K562 (cell line): ENCODE data around the gene MRPL9. TPM values are rescaled to one million over a fixed set of nuclear protein-coding genes. Genes with fewer than 3 reads are reported as not detected.

ENCODE experiments used
- CBX2 ChIP-seq: fragments of 200-600 bp; sonication (generic); IDR thresholded peaks from one replicate; pipeline ENCODE4 v1.6.1; 2012; ENCODE audit warnings: mild to moderate bottlenecking, low read length, inconsistent platforms; ENCODE audit not compliant: insufficient read depth, poor library complexity, severe bottlenecking
- FOXM1 ChIP-seq, 2 experiments: fragments of 450-650 bp in 1 of 2; sonication (generic) in 1 of 2; formaldehyde crosslinking in 1 of 2; IDR thresholded peaks; 2 replicates each; pipeline versions ENCODE4 v1.6.1 to v1.9.0; 2017 to 2022; ENCODE audit warnings: low read depth in 2 of 2, mild to moderate bottlenecking in 2 of 2, missing genetic modification reagents in 1 of 2, moderate library complexity in 1 of 2
- HDAC6 ChIP-seq: IDR thresholded peaks from 2 replicates; pipeline ENCODE4 v1.6.1; 2012; ENCODE audit warnings: low read depth, mild to moderate bottlenecking, control low read depth, inconsistent platforms, low read length, moderate library complexity
- HNRNPL ChIP-seq: fragments of 200-400 bp; formaldehyde crosslinking; IDR thresholded peaks from 2 replicates; pipeline ENCODE4 v1.6.1; 2017; ENCODE audit warnings: low read depth, mild to moderate bottlenecking, low read length
- MCM7 ChIP-seq, 2 experiments: fragments of 450-650 bp; IDR thresholded peaks; 2 replicates each; pipeline ENCODE4 v1.6.1; 2016 to 2018
- MEIS2 ChIP-seq: fragments of 450-650 bp; IDR thresholded peaks from 2 replicates; pipeline ENCODE4 v1.6.1; 2014; ENCODE audit warnings: mild to moderate bottlenecking; ENCODE audit not compliant: partially characterized antibody
- MYBL2 ChIP-seq, 2 experiments: fragments of 450-650 bp in 1 of 2; sonication (generic) in 1 of 2; formaldehyde crosslinking in 1 of 2; IDR thresholded peaks; 2 replicates each; pipeline versions ENCODE4 v1.6.1 to v1.8.1; 2017 to 2022; ENCODE audit warnings: borderline replicate concordance in 1 of 2, inconsistent platforms in 1 of 2, low read depth in 1 of 2, mild to moderate bottlenecking in 1 of 2, missing genetic modification reagents in 1 of 2, moderate library complexity in 1 of 2
- NCOA1 ChIP-seq: fragments of 450-650 bp; IDR thresholded peaks from 2 replicates; pipeline ENCODE4 v1.6.1; 2016; ENCODE audit warnings: low read depth
- PHB ChIP-seq: fragments of 250-450 bp; sonication (Bioruptor Pico); IDR thresholded peaks from 2 replicates; pipeline ENCODE4 v1.5.0; 2021
- PHF21A ChIP-seq: fragments of 450-650 bp; IDR thresholded peaks from 2 replicates; pipeline ENCODE4 v1.6.1; 2017; ENCODE audit warnings: low read depth, borderline replicate concordance
- POLR2A ChIP-seq: fragments of 450-650 bp; conservative IDR thresholded peaks from 2 replicates; pipeline ENCODE4 v1.6.1; 2016
- POLR2B ChIP-seq: fragments of 450-650 bp; IDR thresholded peaks from 2 replicates; pipeline ENCODE4 v1.6.1; 2018; ENCODE audit warnings: low read depth; ENCODE audit not compliant: partially characterized antibody
- RAD51 ChIP-seq: fragments of 450-650 bp; IDR thresholded peaks from 2 replicates; pipeline ENCODE4 v1.7.1; 2016; ENCODE audit warnings: low read depth, mild to moderate bottlenecking, borderline replicate concordance
- RFX1 ChIP-seq: fragments of 450-650 bp; IDR thresholded peaks from 2 replicates; pipeline ENCODE4 v1.6.1; 2016; ENCODE audit warnings: mild to moderate bottlenecking, moderate library complexity
- RFX7 ChIP-seq: fragments of 250-450 bp; sonication (Bioruptor Pico); IDR thresholded peaks from 2 replicates; pipeline ENCODE4 v1.5.1; 2021; ENCODE audit warnings: mild to moderate bottlenecking
- RHOXF2B ChIP-seq: fragments of 250-450 bp; sonication (Bioruptor Pico); conservative IDR thresholded peaks from 2 replicates; pipeline ENCODE4 v1.5.1; 2021
- SETDB1 ChIP-seq: IDR thresholded peaks from one replicate; pipeline ENCODE4 v1.6.1; 2012; ENCODE audit warnings: low read length, control low read depth, inconsistent platforms
- SMARCE1 ChIP-seq: fragments of 450-650 bp; IDR thresholded peaks from 2 replicates; pipeline ENCODE4 v1.7.1; 2016; ENCODE audit warnings: mild to moderate bottlenecking
- SNIP1 ChIP-seq: fragments of 450-650 bp; IDR thresholded peaks from 2 replicates; pipeline ENCODE4 v1.7.1; 2017; ENCODE audit warnings: low read depth, mild to moderate bottlenecking
- TAF9B ChIP-seq: fragments of 450-650 bp; IDR thresholded peaks from 2 replicates; pipeline ENCODE4 v1.6.1; 2018; ENCODE audit warnings: mild to moderate bottlenecking; ENCODE audit not compliant: partially characterized antibody
- TOE1 ChIP-seq, 2 experiments: fragments of 450-650 bp in 1 of 2; sonication (generic) in 1 of 2; formaldehyde crosslinking in 1 of 2; IDR thresholded peaks; 2 replicates each; pipeline versions ENCODE4 v1.7.1 to v1.8.0; 2016 to 2022; ENCODE audit warnings: borderline replicate concordance in 2 of 2, mild to moderate bottlenecking in 2 of 2, antibody characterized with exemption in 1 of 2, inconsistent platforms in 1 of 2, low read depth in 1 of 2, missing genetic modification reagents in 1 of 2, moderate library complexity in 1 of 2
- ZNF551 ChIP-seq: fragments of 250-450 bp; sonication (Bioruptor Pico); IDR thresholded peaks from 2 replicates; pipeline ENCODE4 v1.5.0; 2021; ENCODE audit warnings: mild to moderate bottlenecking, moderate library complexity
- polyA plus RNA-seq, 8 experiments: library from polyadenylated mRNA; depleted of rRNA in 4 of 8; stranded (reverse) in 5 of 8; unstranded in 3 of 8; fragments of >200 nt; fragmentation: Nextera tagmentation in 2 of 8; fragmentation: Illumina TruSeq in 1 of 8; extraction: Ambion mirVana in 2 of 8; extraction: Trizol in 1 of 8; gene quantifications; 2 replicates each; pipeline versions ENCODE4 v1.2.1 to v1.2.3, GENCODE V29; 2011 to 2014; ENCODE audit warnings: inconsistent platforms in 1 of 8, missing spikeins in 1 of 8
- total RNA-seq, 7 experiments: library from RNA; depleted of rRNA in 6 of 7; stranded (reverse); fragments of >200 nt in 6 of 7; fragmentation: Illumina TruSeq in 2 of 7; extraction: Trizol in 2 of 7; gene quantifications; 2 replicates each; pipeline versions ENCODE4 v1.2.1 to v1.2.3, GENCODE V29; 2011 to 2021; ENCODE audit warnings: low replicate concordance in 1 of 7
- TF ChIP-seq, protein P1 (sequence below): IDR thresholded peaks from 2 replicates; pipeline ENCODE4 v1.6.1; 2012; ENCODE audit warnings: low read depth, low read length, improper control_type of control experiment, borderline replicate concordance
- TF ChIP-seq, protein P2 (sequence below): fragments of 250-450 bp; sonication (Bioruptor Pico); IDR thresholded peaks from 2 replicates; pipeline ENCODE4 v1.5.0; 2020; ENCODE audit warnings: mild to moderate bottlenecking, borderline replicate concordance
- TF ChIP-seq, protein P3 (sequence below): sonication (generic); formaldehyde crosslinking; IDR thresholded peaks from 2 replicates; pipeline ENCODE4 v1.8.0; 2023; ENCODE audit warnings: mild to moderate bottlenecking, missing genetic modification reagents

MRPL9 gene
- total and polyA plus RNA-seq, 9 of the 15 experiments (the other 6 are each of a cell fraction or from before 2014, with no cell fraction given) = 38.0 to 162 (median 111) TPM

DNA sequence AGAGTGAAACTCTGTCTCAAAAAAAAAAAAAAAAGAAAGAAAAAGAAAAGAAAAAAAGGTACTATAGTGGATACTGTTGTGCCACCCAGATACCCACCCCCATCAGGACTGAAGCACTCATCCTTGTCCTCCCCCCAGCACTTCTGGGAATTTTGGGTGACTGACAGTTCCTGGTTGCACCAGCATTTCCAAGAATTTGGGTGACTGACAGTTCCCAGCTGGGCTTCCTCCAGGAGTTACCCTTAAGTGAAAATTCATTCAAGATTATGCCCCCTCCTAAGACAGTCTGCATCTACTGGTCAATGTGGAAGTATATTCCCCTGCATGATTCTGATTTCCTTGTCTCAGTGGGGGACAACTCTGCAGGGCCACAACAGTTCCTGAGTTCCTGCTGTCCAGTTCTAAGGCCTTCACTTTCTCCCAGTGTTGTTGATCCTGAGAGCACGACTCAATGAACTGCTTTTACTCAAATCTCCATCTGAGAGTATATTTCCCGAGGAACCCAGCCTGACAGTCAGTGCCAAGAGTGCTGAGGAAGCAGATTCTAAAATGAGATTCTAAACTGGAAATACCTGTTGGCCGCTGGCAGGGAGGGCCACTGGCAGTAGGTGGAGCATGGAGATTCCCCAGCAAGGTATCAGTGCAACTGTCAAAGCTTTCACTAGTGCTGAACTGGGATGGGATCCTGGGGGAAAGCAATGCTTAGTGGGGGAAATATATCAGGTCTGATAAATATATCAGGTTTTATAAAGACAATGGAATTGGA, 23.5 kb downstream of the MRPL9 start (continued):
- TF ChIP-seq, protein P1, sequence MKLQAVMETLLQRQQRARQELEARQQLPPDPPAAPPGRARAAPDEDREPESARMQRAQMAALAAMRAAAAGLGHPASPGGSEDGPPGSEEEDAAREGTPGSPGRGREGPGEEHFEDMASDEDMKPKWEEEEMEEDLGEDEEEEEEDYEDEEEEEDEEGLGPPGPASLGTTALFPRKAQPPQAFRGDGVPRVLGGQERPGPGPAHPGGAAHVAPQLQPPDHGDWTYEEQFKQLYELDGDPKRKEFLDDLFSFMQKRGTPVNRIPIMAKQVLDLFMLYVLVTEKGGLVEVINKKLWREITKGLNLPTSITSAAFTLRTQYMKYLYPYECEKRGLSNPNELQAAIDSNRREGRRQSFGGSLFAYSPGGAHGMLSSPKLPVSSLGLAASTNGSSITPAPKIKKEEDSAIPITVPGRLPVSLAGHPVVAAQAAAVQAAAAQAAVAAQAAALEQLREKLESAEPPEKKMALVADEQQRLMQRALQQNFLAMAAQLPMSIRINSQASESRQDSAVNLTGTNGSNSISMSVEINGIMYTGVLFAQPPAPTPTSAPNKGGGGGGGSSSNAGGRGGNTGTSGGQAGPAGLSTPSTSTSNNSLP = no peak
- TF ChIP-seq TAF9B = no peak
- no peak for TF ChIP-seq PHB
- no peak for TF ChIP-seq MCM7 (IDR thresholded peaks at IDR 0.05)
- TF ChIP-seq HNRNPL = no peak
- TF ChIP-seq MYBL2 (IDR thresholded peaks at IDR 0.05; ENCODE audit: low read depth) = no peak
- TF ChIP-seq MYBL2 (CRISPR knock-in tag; IDR thresholded peaks at IDR 0.05; ENCODE audit: borderline replicate concordance) = no peak
- no peak for TF ChIP-seq ZNF551 (CRISPR knock-in tag)
- TF ChIP-seq RFX1 = no peak
- TF ChIP-seq, protein P2, sequence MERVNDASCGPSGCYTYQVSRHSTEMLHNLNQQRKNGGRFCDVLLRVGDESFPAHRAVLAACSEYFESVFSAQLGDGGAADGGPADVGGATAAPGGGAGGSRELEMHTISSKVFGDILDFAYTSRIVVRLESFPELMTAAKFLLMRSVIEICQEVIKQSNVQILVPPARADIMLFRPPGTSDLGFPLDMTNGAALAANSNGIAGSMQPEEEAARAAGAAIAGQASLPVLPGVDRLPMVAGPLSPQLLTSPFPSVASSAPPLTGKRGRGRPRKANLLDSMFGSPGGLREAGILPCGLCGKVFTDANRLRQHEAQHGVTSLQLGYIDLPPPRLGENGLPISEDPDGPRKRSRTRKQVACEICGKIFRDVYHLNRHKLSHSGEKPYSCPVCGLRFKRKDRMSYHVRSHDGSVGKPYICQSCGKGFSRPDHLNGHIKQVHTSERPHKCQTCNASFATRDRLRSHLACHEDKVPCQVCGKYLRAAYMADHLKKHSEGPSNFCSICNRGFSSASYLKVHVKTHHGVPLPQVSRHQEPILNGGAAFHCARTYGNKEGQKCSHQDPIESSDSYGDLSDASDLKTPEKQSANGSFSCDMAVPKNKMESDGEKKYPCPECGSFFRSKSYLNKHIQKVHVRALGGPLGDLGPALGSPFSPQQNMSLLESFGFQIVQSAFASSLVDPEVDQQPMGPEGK (CRISPR knock-in tag) = no peak
- TF ChIP-seq RAD51 = no peak
- TF ChIP-seq MEIS2 = peak; percentile 93
- TF ChIP-seq FOXM1 (IDR thresholded peaks at IDR 0.05; ENCODE audit: low read depth) = no peak
- TF ChIP-seq FOXM1 (CRISPR knock-in tag; IDR thresholded peaks at IDR 0.05; ENCODE audit: low read depth) = no peak
- no peak for TF ChIP-seq SNIP1
- TF ChIP-seq HDAC6 = no peak
- no peak for TF ChIP-seq RFX7 (CRISPR knock-in tag)
- no peak for TF ChIP-seq TOE1 (IDR thresholded peaks at IDR 0.05; ENCODE audit: borderline replicate concordance)
- TF ChIP-seq TOE1 (CRISPR knock-in tag; IDR thresholded peaks at IDR 0.05; ENCODE audit: borderline replicate concordance, low read depth) = no peak
- no peak for TF ChIP-seq NCOA1
- TF ChIP-seq POLR2B = no peak
- TF ChIP-seq SMARCE1 = peak; percentile 30; the same call in 1 of the 2 replicates
- no peak for TF ChIP-seq SETDB1
- TF ChIP-seq CBX2 = no peak
- no peak for TF ChIP-seq PHF21A
- TF ChIP-seq, protein P3, sequence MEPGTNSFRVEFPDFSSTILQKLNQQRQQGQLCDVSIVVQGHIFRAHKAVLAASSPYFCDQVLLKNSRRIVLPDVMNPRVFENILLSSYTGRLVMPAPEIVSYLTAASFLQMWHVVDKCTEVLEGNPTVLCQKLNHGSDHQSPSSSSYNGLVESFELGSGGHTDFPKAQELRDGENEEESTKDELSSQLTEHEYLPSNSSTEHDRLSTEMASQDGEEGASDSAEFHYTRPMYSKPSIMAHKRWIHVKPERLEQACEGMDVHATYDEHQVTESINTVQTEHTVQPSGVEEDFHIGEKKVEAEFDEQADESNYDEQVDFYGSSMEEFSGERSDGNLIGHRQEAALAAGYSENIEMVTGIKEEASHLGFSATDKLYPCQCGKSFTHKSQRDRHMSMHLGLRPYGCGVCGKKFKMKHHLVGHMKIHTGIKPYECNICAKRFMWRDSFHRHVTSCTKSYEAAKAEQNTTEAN (CRISPR knock-in tag) = no peak
- TF ChIP-seq RHOXF2B = no peak
- no peak for TF ChIP-seq POLR2A
